CD4-positive, alpha-beta memory T cell (primary cell): ENCODE data around the gene EPB41L5. TPM values are rescaled to one million over a fixed set of nuclear protein-coding genes. Genes with fewer than 3 reads are reported as not detected.
"Not testable (repeated sequence)": the region's sequence is repeated elsewhere in the genome, so short reads cannot be mapped to it uniquely, and the experiment has no call there.

Experiments
- CTCF ChIA-PET: fragments of 350-600 bp; sonication (Branson Sonifier 250); formaldehyde crosslinking; loops from one replicate; lab custom pipeline; 2021; ENCODE audit warnings: inconsistent platforms; ENCODE audit not compliant: partially characterized antibody; lab: Charles Lee
- POLR2A ChIA-PET: fragments of 350-600 bp; sonication (Branson Sonifier 250); formaldehyde crosslinking; loops from one replicate; lab custom pipeline; 2021; ENCODE audit not compliant: partially characterized antibody; lab: Charles Lee
- DNase-seq, 5 donors: peaks; one replicate each; pipeline versions ENCODE4 v3.0.0 to v3.0.0-alpha.2; 2020 to 2022; ENCODE audit warnings: mixed read lengths in 1 of 5
- H3K27ac ChIP-seq: one replicate; pipeline ENCODE4 v1.7.0; 2013; ENCODE audit warnings: low read depth, low read length
- H3K27me3 ChIP-seq: 2 replicates; pipeline ENCODE4 v1.7.0; 2013; ENCODE audit warnings: mild to moderate bottlenecking, low read length, moderate library complexity; ENCODE audit not compliant: insufficient read depth
- H3K36me3 ChIP-seq: 2 replicates; pipeline ENCODE4 v1.7.0; 2013; ENCODE audit warnings: mild to moderate bottlenecking, low read length, moderate library complexity; ENCODE audit not compliant: insufficient read depth
- H3K4me1 ChIP-seq: 2 replicates; pipeline ENCODE4 v1.7.0; 2013; ENCODE audit warnings: mild to moderate bottlenecking, low read length, moderate library complexity; ENCODE audit not compliant: insufficient read depth
- H3K4me3 ChIP-seq, 2 donors: one replicate each; pipeline ENCODE4 v1.7.0; 2013; ENCODE audit warnings: low read length in 2 of 2, mild to moderate bottlenecking in 1 of 2
- H3K9me3 ChIP-seq, 2 donors: one replicate each; pipeline ENCODE4 v1.7.0; 2013; ENCODE audit warnings: low read length in 2 of 2, control low read depth in 1 of 2; ENCODE audit not compliant: control insufficient read depth in 1 of 2
- H3K27ac Mint-ChIP-seq, 7 donors: one replicate each; pipeline ENCODE4 v1.8.0; 2020 to 2021; ENCODE audit warnings: mixed read lengths in 7 of 7, mild to moderate bottlenecking in 6 of 7, inconsistent platforms in 3 of 7, moderate library complexity in 3 of 7
- H3K27me3 Mint-ChIP-seq, 2 donors: one replicate each; pipeline ENCODE4 v1.8.0; 2020 to 2021; ENCODE audit warnings: mixed read lengths in 2 of 2
- H3K36me3 Mint-ChIP-seq, 2 donors: one replicate each; pipeline ENCODE4 v1.8.0; 2020 to 2021; ENCODE audit warnings: mixed read lengths in 2 of 2, inconsistent platforms in 1 of 2, mild to moderate bottlenecking in 1 of 2
- H3K4me1 Mint-ChIP-seq, 4 donors: one replicate each; pipeline ENCODE4 v1.8.0; 2020 to 2021; ENCODE audit warnings: mixed read lengths in 4 of 4, mild to moderate bottlenecking in 1 of 4
- H3K4me3 Mint-ChIP-seq, 8 donors: one replicate each; pipeline ENCODE4 v1.8.0; 2020 to 2021; ENCODE audit warnings: mixed read lengths in 8 of 8, mild to moderate bottlenecking in 7 of 8, moderate library complexity in 6 of 8, inconsistent platforms in 3 of 8
- H3K9me3 Mint-ChIP-seq, 8 donors: one replicate each; pipeline ENCODE4 v1.8.0; 2020 to 2021; ENCODE audit warnings: mixed read lengths in 8 of 8, mild to moderate bottlenecking in 5 of 8, inconsistent platforms in 3 of 8, moderate library complexity in 1 of 8
- intact Hi-C: fragments of 100-400 bp; cut with micrococcal nuclease; formaldehyde crosslinking; loops from one replicate; pipeline ENCODE4 v1.15.1; 2023
- polyA plus RNA-seq, 2 donors: library from polyadenylated mRNA; unstranded; fragments of 300-500 nt; fragmentation: Illumina TruSeq; gene quantifications; one replicate each; pipeline ENCODE4 v1.2.3, GENCODE V29; 2021
- total RNA-seq, 2 experiments: library from RNA; stranded (reverse); gene quantifications; one replicate each; pipeline ENCODE4 v1.2.3, GENCODE V29; 2021

EPB41L5 gene
- total and polyA plus RNA-seq, 4 experiments from 2014 or later = 1.4 to 6.2 (median 4.1) TPM

- no peak for DNase-seq
- CTCF ChIA-PET = interaction anchor here (1.4 kb wide), 1 partner anchor 179 kb away, joined by 3 read pairs; no protein-coding TSS in a partner anchor
- Histone ChIP-seq H3K4me3 (no peak overlapping the region), H3K4me1 (no peaks in the 10 kb centered on the region), H3K27ac (no peak overlapping the region), H3K27me3 (no peaks in the 10 kb centered on the region), H3K9me3 (no peaks in the 10 kb centered on the region), H3K36me3 (no peaks in the 10 kb centered on the region)
- Mint-ChIP-seq H3K4me3 (no peak overlapping the region), H3K4me1 (no peaks in the 10 kb centered on the region), H3K9me3 (peaks cover 0 to 16% (median 12%) of the 10 kb centered on the region in 8 donors), H3K27me3 (peaks cover 0 to 1% of the 10 kb centered on the region in 2 donors), H3K27ac (no peak overlapping the region), H3K36me3 (peaks cover 11 to 53% of the 10 kb centered on the region in 2 donors)
- intact Hi-C loops = no loop called here
- POLR2A ChIA-PET = no interaction called here
Measured at GRCh38 chr2:120133572-120134244, 120.8 kb downstream of the EPB41L5 start.

- CTCF ChIA-PET = no interaction called here
- Mint-ChIP-seq H3K4me3 (no peak overlapping the region), H3K4me1 (no peaks in the 10 kb centered on the region), H3K27me3 (peaks cover 0 to 1% of the 10 kb centered on the region in 2 donors), H3K9me3 (peaks cover 0 to 16% (median 12%) of the 10 kb centered on the region in 8 donors), H3K27ac (no peak overlapping the region), H3K36me3 (peaks cover 11 to 51% of the 10 kb centered on the region in 2 donors)
- H3K27me3 ChIP-seq = no peaks in the 10 kb centered on the region
- POLR2A ChIA-PET = no interaction called here
- no peaks in the 10 kb centered on the region for H3K9me3 ChIP-seq
- intact Hi-C loops = no loop called here
- no peaks in the 10 kb centered on the region for H3K36me3 ChIP-seq
- DNase-seq = no peak
- no peak overlapping the region for H3K27ac ChIP-seq
- H3K4me1 ChIP-seq = no peaks in the 10 kb centered on the region
- no peak overlapping the region for H3K4me3 ChIP-seq
Measured at GRCh38 chr2:120134263-120134662, 121.4 kb downstream of the EPB41L5 start.

- H3K9me3 ChIP-seq, intact Hi-C loops, H3K4me3 ChIP-seq, H3K4me3 Mint-ChIP-seq, H3K27ac Mint-ChIP-seq, H3K27me3 ChIP-seq, DNase-seq, H3K4me1 ChIP-seq, H3K27ac ChIP-seq, H3K4me1 Mint-ChIP-seq, CTCF ChIA-PET, H3K36me3 ChIP-seq, H3K27me3 Mint-ChIP-seq, POLR2A ChIA-PET: not testable (repeated sequence)
- Mint-ChIP-seq H3K9me3 (peaks cover 0 to 16% (median 12%) of the 10 kb centered on the region in 8 donors), H3K36me3 (peaks cover 11 to 47% of the 10 kb centered on the region in 2 donors)
Measured at GRCh38 chr2:120135013-120135412, 122.1 kb downstream of the EPB41L5 start.

GRCh38 chr2:120140866-120141265 is 128.0 kb downstream of the EPB41L5 start:
- intact Hi-C loops = no loop called here
- CTCF ChIA-PET = no interaction called here
- H3K27me3 Mint-ChIP-seq = no peaks in the 10 kb centered on the region
- H3K4me3 Mint-ChIP-seq = no peak overlapping the region
- POLR2A ChIA-PET = no interaction called here
- Histone ChIP-seq H3K4me1 (no peaks in the 10 kb centered on the region), H3K27ac (no peak overlapping the region), H3K4me3 (no peak overlapping the region), H3K36me3 (no peaks in the 10 kb centered on the region), H3K27me3 (no peaks in the 10 kb centered on the region), H3K9me3 (no peaks in the 10 kb centered on the region)
- H3K27ac Mint-ChIP-seq = no peak overlapping the region
- DNase-seq = no peak
- peaks cover 0 to 8% of the 10 kb centered on the region in 2 donors for H3K36me3 Mint-ChIP-seq
- peaks cover 0 to 3% (median 0%) of the 10 kb centered on the region in 8 donors for H3K9me3 Mint-ChIP-seq
- H3K4me1 Mint-ChIP-seq = no peaks in the 10 kb centered on the region

GRCh38 chr2:120141300-120142069 is 128.6 kb downstream of the EPB41L5 start:
- H3K4me1 Mint-ChIP-seq = no peaks in the 10 kb centered on the region
- Histone ChIP-seq H3K36me3 (no peaks in the 10 kb centered on the region), H3K27ac (no peak overlapping the region), H3K27me3 (no peaks in the 10 kb centered on the region), H3K4me1 (no peaks in the 10 kb centered on the region), H3K4me3 (no peak overlapping the region), H3K9me3 (no peaks in the 10 kb centered on the region)
- intact Hi-C loops = no loop called here
- CTCF ChIA-PET = no interaction called here
- no peak overlapping the region for H3K27ac Mint-ChIP-seq
- H3K9me3 Mint-ChIP-seq = peaks cover 0 to 2% (median 0%) of the 10 kb centered on the region in 8 donors
- H3K4me3 Mint-ChIP-seq = no peak overlapping the region
- no peaks in the 10 kb centered on the region for H3K27me3 Mint-ChIP-seq
- H3K36me3 Mint-ChIP-seq = peaks cover 0 to 8% of the 10 kb centered on the region in 2 donors
- POLR2A ChIA-PET = no interaction called here
- DNase-seq = no peak

GRCh38 chr2:120142528-120143219 is 129.8 kb downstream of the EPB41L5 start:
- H3K27me3 ChIP-seq = no peaks in the 10 kb centered on the region
- H3K36me3 Mint-ChIP-seq = peaks cover 0 to 10% of the 10 kb centered on the region in 2 donors
- H3K4me1 ChIP-seq = no peaks in the 10 kb centered on the region
- no peak overlapping the region for H3K27ac ChIP-seq
- H3K27ac Mint-ChIP-seq = no peak overlapping the region
- no peaks in the 10 kb centered on the region for H3K9me3 Mint-ChIP-seq
- H3K27me3 Mint-ChIP-seq = no peaks in the 10 kb centered on the region
- H3K36me3 ChIP-seq = no peaks in the 10 kb centered on the region
- no peak overlapping the region for H3K4me3 Mint-ChIP-seq
- no peak for DNase-seq
- H3K9me3 ChIP-seq = no peaks in the 10 kb centered on the region
- intact Hi-C loops = no loop called here
- ChIA-PET CTCF (interaction anchor here (1.0 kb wide), 1 partner anchor 32 kb away, joined by 4 read pairs; no protein-coding TSS in a partner anchor), POLR2A (no interaction called here)
- H3K4me1 Mint-ChIP-seq = no peaks in the 10 kb centered on the region
- no peak overlapping the region for H3K4me3 ChIP-seq

GRCh38 chr2:120148229-120148628 is 135.4 kb downstream of the EPB41L5 start:
- Mint-ChIP-seq H3K4me1 (no peaks in the 10 kb centered on the region), H3K9me3 (peaks cover 0 to 18% (median 14%) of the 10 kb centered on the region in 8 donors), H3K27ac (no peak overlapping the region), H3K4me3 (no peak overlapping the region), H3K27me3 (no peaks in the 10 kb centered on the region), H3K36me3 (peaks cover 14 to 27% of the 10 kb centered on the region in 2 donors)
- intact Hi-C loops = no loop called here
- Histone ChIP-seq H3K36me3 (no peaks in the 10 kb centered on the region), H3K27ac (no peak overlapping the region), H3K9me3 (no peaks in the 10 kb centered on the region), H3K4me1 (no peaks in the 10 kb centered on the region), H3K4me3 (no peak overlapping the region), H3K27me3 (no peaks in the 10 kb centered on the region)
- no peak for DNase-seq
- CTCF ChIA-PET = no interaction called here
- POLR2A ChIA-PET = no interaction called here
